Ovary (tissue), 3 donors: ENCODE measurements around the gene UIMC1.

Source experiments
- CTCF ChIP-seq, 3 donors: fragments of 450-650 bp in 2 of 3; fragments of 200-600 bp in 1 of 3; IDR thresholded peaks; one replicate each; pipeline versions ENCODE4 v1.5.1 to v1.8.0; 2016 to 2022; ENCODE audit warnings: antibody characterized with exemption in 3 of 3, mild to moderate bottlenecking in 1 of 3
- POLR2A ChIP-seq: fragments of 450-650 bp; IDR thresholded peaks from one replicate; pipeline ENCODE4 v1.6.1; 2017; ENCODE audit warnings: antibody characterized with exemption, mild to moderate bottlenecking, moderate library complexity
- donor health status: DM: no; HTN: no; CAD: no.

- TF ChIP-seq POLR2A (no peak), CTCF (IDR thresholded peaks at IDR 0.05) (no peak)
Measured at GRCh38 chr5:176995122-176995490, 11.5 kb downstream of the UIMC1 start.
